CD14-positive monocyte (primary cell): Measurements from ENCODE around the gene SSNA1. TPM values are rescaled to one million over a fixed set of nuclear protein-coding genes. Genes with fewer than 3 reads are reported as not detected.
A peak's percentile ranks its signal among the peaks of the same experiment; 100 is the strongest.

Experiments
- DNase-seq, 3 donors: peaks; one replicate each; pipeline ENCODE4 v3.0.0-alpha.2; 2011 to 2022
- H2AFZ ChIP-seq: 2 replicates; pipeline ENCODE4 v1.6.0; 2012; ENCODE audit warnings: mild to moderate bottlenecking, low read depth, low read length, inconsistent platforms; ENCODE audit not compliant: insufficient read depth, poor library complexity, severe bottlenecking
- H3K27ac ChIP-seq, 2 donors: 1 replicate in 1 of 2; 2 replicates in 1 of 2; pipeline ENCODE4 v1.5.1; 2012 to 2013; ENCODE audit warnings: low read length in 2 of 2, control low read depth in 1 of 2, inconsistent platforms in 1 of 2, low read depth in 1 of 2, mild to moderate bottlenecking in 1 of 2
- H3K27me3 ChIP-seq, 2 donors: one replicate each; pipeline versions ENCODE4 v1.6.0 to v1.6.1; 2011 to 2013; ENCODE audit warnings: low read length in 2 of 2; ENCODE audit not compliant: control insufficient read depth in 2 of 2, insufficient read depth in 2 of 2
- H3K36me3 ChIP-seq, 2 donors: replicated peaks in 1 of 2; 1 replicate in 1 of 2; 2 replicates in 1 of 2; pipeline versions ENCODE4 v1.5.1 to v1.6.1; 2012 to 2013; ENCODE audit warnings: low read length in 2 of 2, control low read depth in 1 of 2, inconsistent platforms in 1 of 2, mild to moderate bottlenecking in 1 of 2; ENCODE audit not compliant: insufficient read depth in 2 of 2, control insufficient read depth in 1 of 2
- H3K4me1 ChIP-seq, 2 donors: 1 replicate in 1 of 2; 2 replicates in 1 of 2; pipeline versions ENCODE4 v1.5.1 to v1.6.1; 2012 to 2013; ENCODE audit warnings: low read length in 2 of 2, control low read depth in 1 of 2, inconsistent platforms in 1 of 2, mild to moderate bottlenecking in 1 of 2, moderate library complexity in 1 of 2; ENCODE audit not compliant: insufficient read depth in 2 of 2, control insufficient read depth in 1 of 2
- H3K4me2 ChIP-seq: replicated peaks from 2 replicates; pipeline ENCODE3; 2012; ENCODE audit warnings: low read length, moderate library complexity, mild to moderate bottlenecking; ENCODE audit not compliant: poor library complexity, severe bottlenecking; ENCODE audit errors: extremely low read depth
- H3K4me3 ChIP-seq, 3 experiments: fragments of 200-600 bp in 1 of 3; sonication (generic) in 1 of 3; replicated peaks in 1 of 3; 1 replicate in 2 of 3; 2 replicates in 1 of 3; pipeline ENCODE4 v1.5.1; 2011 to 2013; ENCODE audit warnings: low read length in 3 of 3, mild to moderate bottlenecking in 3 of 3, control low read depth in 2 of 3, low read depth in 2 of 3, inconsistent platforms in 1 of 3, moderate library complexity in 1 of 3
- H3K79me2 ChIP-seq: 2 replicates; pipeline ENCODE4 v1.6.0; 2012; ENCODE audit warnings: mild to moderate bottlenecking, control low read depth, inconsistent platforms, low read length, moderate library complexity; ENCODE audit not compliant: insufficient read depth
- H3K9ac ChIP-seq: 2 replicates; pipeline ENCODE4 v1.6.0; 2017; ENCODE audit warnings: low read length, mild to moderate bottlenecking; ENCODE audit not compliant: insufficient read depth, poor library complexity, severe bottlenecking
- H3K9me3 ChIP-seq, 2 donors: replicated peaks in 1 of 2; 1 replicate in 1 of 2; 2 replicates in 1 of 2; pipeline versions ENCODE4 v1.5.1 to v1.6.1; 2012 to 2013; ENCODE audit warnings: low read length in 2 of 2, control low read depth in 1 of 2; ENCODE audit not compliant: control insufficient read depth in 1 of 2, insufficient read depth in 1 of 2
- H4K20me1 ChIP-seq: 2 replicates; pipeline ENCODE4 v1.6.0; 2012; ENCODE audit warnings: mild to moderate bottlenecking, low read length, control low read depth, moderate library complexity; ENCODE audit not compliant: insufficient read depth
- H3K27ac Mint-ChIP-seq, 7 donors: one replicate each; pipeline ENCODE4 v1.8.0; 2020; ENCODE audit warnings: mild to moderate bottlenecking in 7 of 7, mixed read lengths in 7 of 7, moderate library complexity in 6 of 7, inconsistent platforms in 2 of 7
- H3K27me3 Mint-ChIP-seq, 3 donors: one replicate each; pipeline ENCODE4 v1.8.0; 2021 to 2022; ENCODE audit warnings: low read depth in 3 of 3, mild to moderate bottlenecking in 3 of 3, mixed read lengths in 3 of 3, moderate library complexity in 3 of 3, inconsistent platforms in 1 of 3
- H3K36me3 Mint-ChIP-seq, 2 donors: one replicate each; pipeline ENCODE4 v1.8.0; 2020; ENCODE audit warnings: mixed read lengths in 2 of 2, inconsistent platforms in 1 of 2, mild to moderate bottlenecking in 1 of 2
- H3K4me1 Mint-ChIP-seq: one replicate; pipeline ENCODE4 v1.8.0; 2020; ENCODE audit warnings: mild to moderate bottlenecking, mixed read lengths
- H3K4me3 Mint-ChIP-seq, 2 donors: one replicate each; pipeline ENCODE4 v1.8.0; 2020; ENCODE audit warnings: mild to moderate bottlenecking in 2 of 2, mixed read lengths in 2 of 2, moderate library complexity in 1 of 2
- H3K9me3 Mint-ChIP-seq, 7 donors: one replicate each; pipeline ENCODE4 v1.8.0; 2020 to 2022; ENCODE audit warnings: mixed read lengths in 7 of 7, mild to moderate bottlenecking in 6 of 7, moderate library complexity in 6 of 7, inconsistent platforms in 2 of 7
- CTCF ChIP-seq: fragments of 200-600 bp; IDR thresholded peaks from one replicate; pipeline ENCODE4 v1.8.0; 2022; ENCODE audit warnings: antibody characterized with exemption, mild to moderate bottlenecking
- WGBS: methylation state at CpG from one replicate; pipeline ENCODE4 v1.1.5; 2013; ENCODE audit warnings: missing lambda C conversion rate; ENCODE audit not compliant: insufficient coverage; 5-methylcytosine and 5-hydroxymethylcytosine counted together
- intact Hi-C, 2 donors: fragments of 100-400 bp; cut with micrococcal nuclease; formaldehyde crosslinking; loops; one replicate each; pipeline versions ENCODE4 v1.15.0 to v1.15.1; 2023
- polyA plus RNA-seq, 3 donors: library from polyadenylated mRNA; depleted of rRNA in 1 of 3; unstranded in 2 of 3; stranded (reverse) in 1 of 3; fragments of 300-500 nt in 2 of 3; fragments of >200 nt in 1 of 3; fragmentation: Illumina TruSeq in 2 of 3; gene quantifications; 1 replicate in 2 of 3; 2 replicates in 1 of 3; pipeline ENCODE4 v1.2.3, GENCODE V29; 2012 to 2021

SSNA1 gene
- polyA plus RNA-seq, 3 donors: 87.0 to 118 (median 98.3) TPM

GRCh38 chr9:137187386-137187785 is 1.1 kb upstream of the SSNA1 start:
- peaks cover 0 to 2% (median 0%) of the 10 kb centered on the region in 7 donors for H3K9me3 Mint-ChIP-seq
- Histone ChIP-seq H3K4me2 (peak overlapping the region; percentile 100), H3K4me1 (peaks cover 28 to 39% of the 10 kb centered on the region in 2 donors), H3K9ac (peak overlapping the region; percentile 95), H3K27ac (peak overlapping the region; percentile 70 to 96), H3K79me2 (peaks cover 44% of the 10 kb centered on the region), H2AFZ (no peak overlapping the region), H3K36me3 (peaks cover 60 to 67% of the 10 kb centered on the region in 2 donors), H3K4me3 (peak overlapping the region; percentile 83 to 95 (median 92)), H3K9me3 (no peaks in the 10 kb centered on the region), H3K27me3 (no peaks in the 10 kb centered on the region), H4K20me1 (peaks cover 28% of the 10 kb centered on the region)
- H3K27ac Mint-ChIP-seq: peak overlapping the region; percentile 91 to 96 (median 94)
- H3K4me3 Mint-ChIP-seq: peak overlapping the region; percentile 86 to 94
- peaks cover 32% of the 10 kb centered on the region for H3K4me1 Mint-ChIP-seq
- peaks cover 37 to 73% of the 10 kb centered on the region in 2 donors for H3K36me3 Mint-ChIP-seq
- intact Hi-C loops: loop anchor here in 1 of 2 donors (5.0 kb wide), 1 partner anchor 50 kb away; no protein-coding TSS in a partner anchor
- WGBS: 93% methylated on average over 15 of the region's 15 CpGs
- no peak for TF ChIP-seq CTCF
- no peaks in the 10 kb centered on the region for H3K27me3 Mint-ChIP-seq
- DNase-seq: no peak

GRCh38 chr9:137188086-137188489 is 388 bp upstream of the SSNA1 start:
- peak overlapping the region; percentile 83 to 95 (median 92) for H3K4me3 ChIP-seq
- peak in 1 of 3 donors; percentile 13 for DNase-seq
- no peaks in the 10 kb centered on the region for H3K27me3 ChIP-seq
- H3K4me2 ChIP-seq: peak overlapping the region; percentile 100
- H3K79me2 ChIP-seq: peaks cover 44% of the 10 kb centered on the region
- Mint-ChIP-seq H3K4me3 (peak overlapping the region; percentile 86 to 94), H3K27ac (peak overlapping the region; percentile 91 to 96 (median 94)), H3K36me3 (peaks cover 32 to 69% of the 10 kb centered on the region in 2 donors), H3K4me1 (peaks cover 32% of the 10 kb centered on the region), H3K27me3 (no peaks in the 10 kb centered on the region), H3K9me3 (peaks cover 0 to 2% (median 0%) of the 10 kb centered on the region in 7 donors)
- no peak for TF ChIP-seq CTCF
- peak overlapping the region; percentile 70 to 96 for H3K27ac ChIP-seq
- under 1% methylated on average over 30 of the region's 31 CpGs for WGBS
- no peaks in the 10 kb centered on the region for H3K9me3 ChIP-seq
- H4K20me1 ChIP-seq: peaks cover 28% of the 10 kb centered on the region
- peak overlapping the region; percentile 95 for H3K9ac ChIP-seq
- peaks cover 28 to 39% of the 10 kb centered on the region in 2 donors for H3K4me1 ChIP-seq
- intact Hi-C loops: loop anchor here (1.0 to 5.0 kb wide), 4 partner anchors 12 to 49 kb away; partner anchors contain the start of genes NDOR1 (in 1 of the 2), TMEM203 (in 1 of the 2) and TPRN (in 1 of the 2)
- H2AFZ ChIP-seq: peak overlapping the region; percentile 83
- H3K36me3 ChIP-seq: peaks cover 53 to 60% of the 10 kb centered on the region in 2 donors
